T-helper 1 cell (primary cell): ENCODE results near the gene ANKRD36C.
A peak's percentile ranks its signal among the peaks of the same experiment; 100 is the strongest.
"Not testable (repeated sequence)": the region's sequence is repeated elsewhere in the genome, so short reads cannot be mapped to it uniquely, and the experiment has no call there.

Experiments
- DNase-seq, 5 donors: peaks; one replicate each; pipeline ENCODE4 v3.0.0-alpha.2; 2012 to 2020

ANKRD36C gene

DNA sequence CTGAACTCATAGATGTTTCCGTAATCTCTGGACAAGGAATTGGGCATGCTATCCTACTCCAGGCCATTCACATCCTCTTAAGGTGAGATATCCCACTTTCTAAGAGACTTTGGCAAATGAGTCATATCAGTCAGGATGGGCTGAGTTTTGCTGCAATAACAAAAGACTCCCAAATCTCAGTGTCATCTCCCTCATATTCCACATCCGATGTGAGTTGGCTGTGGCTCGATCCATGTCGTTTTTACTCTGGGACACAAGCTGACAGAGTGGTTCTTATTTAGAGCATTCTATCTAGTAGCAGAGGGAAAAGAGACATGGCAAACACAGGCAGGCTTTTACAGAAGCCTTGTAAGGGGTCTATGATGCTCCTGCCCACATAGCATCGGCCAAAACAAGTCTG, 14.6 kb upstream of the ANKRD36C start:
- DNase-seq = not testable (repeated sequence)

DNA sequence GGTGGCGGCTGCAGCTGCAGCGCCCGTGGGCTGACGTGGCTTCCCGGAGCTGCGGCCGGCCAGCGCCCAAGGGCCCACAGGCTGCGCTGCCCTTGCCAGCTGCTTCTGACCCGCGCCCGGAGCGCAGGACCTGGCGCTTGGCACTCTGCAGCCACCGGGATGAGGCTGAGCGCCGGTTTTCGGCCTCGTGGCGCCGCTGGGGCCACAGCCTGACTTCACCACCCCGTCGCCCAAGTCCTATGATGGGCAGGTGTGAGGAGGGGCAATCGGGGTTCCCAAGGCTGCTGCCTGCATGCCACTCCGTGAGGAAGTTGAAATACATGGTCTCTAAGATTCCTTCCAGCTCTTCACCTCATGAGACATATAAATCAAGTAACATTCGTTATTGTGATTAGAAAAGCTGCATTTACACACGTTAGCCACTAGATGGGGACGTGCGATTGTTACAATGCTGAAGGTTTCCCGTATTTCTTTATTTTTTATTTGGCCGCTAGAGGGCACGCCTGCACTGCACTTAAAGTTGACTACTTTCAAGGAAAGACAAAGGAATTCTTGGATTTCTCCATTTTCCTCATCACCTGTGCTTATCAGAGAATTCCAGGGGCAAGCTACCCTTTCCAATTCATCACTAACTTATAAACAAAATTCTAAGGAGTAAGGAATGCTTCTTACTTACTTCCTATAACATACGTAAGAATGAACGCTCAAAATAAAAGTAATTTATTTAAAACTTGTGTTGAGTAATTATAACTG, 1.1 kb upstream of the ANKRD36C start:
- DNase-seq = peak in 4 of 5 donors; percentile 9 to 56 (median 42)

DNA sequence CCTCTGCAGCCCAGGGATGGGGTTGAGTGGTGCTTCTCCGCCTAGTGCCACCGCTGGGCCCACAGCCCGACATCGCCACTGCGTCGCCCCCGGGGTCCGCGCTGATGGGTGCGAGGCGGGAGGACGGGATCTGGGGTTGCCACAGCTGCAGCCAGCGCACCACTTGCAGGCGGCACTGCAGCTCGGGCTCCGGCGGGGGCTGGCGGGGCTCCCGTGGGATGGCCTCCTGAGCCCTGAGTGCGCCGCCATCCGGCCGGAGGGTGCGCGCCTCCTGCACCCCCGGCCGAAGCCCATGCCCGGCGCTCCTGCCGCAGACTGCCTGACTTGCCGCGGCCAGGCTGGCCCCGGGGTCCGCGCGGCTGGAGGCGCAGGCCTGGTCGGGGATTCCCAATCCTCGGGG, 478 bp upstream of the ANKRD36C start:
- peak in 2 of 5 donors; percentile 9 to 17 for DNase-seq

DNA sequence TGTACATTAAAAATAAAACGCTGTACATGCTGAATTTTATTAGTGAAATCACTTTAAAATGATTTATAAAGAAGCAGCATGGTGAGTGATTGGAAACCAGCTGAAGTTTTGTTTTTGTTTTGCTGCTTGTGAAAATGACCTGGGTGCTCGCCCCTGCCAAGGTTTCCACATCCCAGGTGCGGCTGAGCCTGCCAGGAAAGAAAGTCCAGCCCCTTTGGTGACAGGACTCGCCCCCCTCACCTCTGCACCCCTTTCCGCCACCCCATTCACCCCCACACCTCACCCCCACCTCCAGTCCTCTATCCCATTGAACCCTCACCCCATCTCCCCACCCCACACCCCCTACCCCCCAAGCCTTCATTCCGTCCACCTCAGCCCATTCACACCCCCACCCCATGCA, 740 bp downstream of the ANKRD36C start:
- DNase-seq = not testable (repeated sequence)

GRCh38 chr2:95951662-95952061, 40.0 kb downstream of the ANKRD36C start:
- not testable (repeated sequence) for DNase-seq

DNA sequence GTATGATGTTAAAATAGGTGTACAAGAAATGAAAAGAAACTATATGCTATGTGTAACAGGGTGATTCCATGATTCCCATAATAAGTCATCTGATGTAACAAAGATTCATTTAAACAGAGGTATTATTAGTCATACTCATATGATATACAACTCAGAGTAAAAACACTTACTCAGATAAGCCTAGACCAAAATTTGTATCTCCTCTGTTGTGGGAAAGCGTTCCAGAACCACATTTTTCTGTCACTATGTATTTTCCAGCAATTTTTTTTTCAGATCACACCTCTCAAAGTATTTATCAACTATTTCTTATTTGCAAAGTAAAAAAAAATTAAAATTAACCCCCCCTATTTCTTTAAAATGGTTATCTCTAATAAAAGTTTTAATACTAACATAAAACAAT, 43.6 kb downstream of the ANKRD36C start:
- not testable (repeated sequence) for DNase-seq

- not testable (repeated sequence) for DNase-seq
Measured at GRCh38 chr2:95939947-95940346, 51.7 kb downstream of the ANKRD36C start.

- DNase-seq = not testable (repeated sequence)
Measured at GRCh38 chr2:95930740-95931139, 60.9 kb downstream of the ANKRD36C start.

GRCh38 chr2:95917007-95917406, 74.6 kb downstream of the ANKRD36C start:
- not testable (repeated sequence) for DNase-seq

DNA sequence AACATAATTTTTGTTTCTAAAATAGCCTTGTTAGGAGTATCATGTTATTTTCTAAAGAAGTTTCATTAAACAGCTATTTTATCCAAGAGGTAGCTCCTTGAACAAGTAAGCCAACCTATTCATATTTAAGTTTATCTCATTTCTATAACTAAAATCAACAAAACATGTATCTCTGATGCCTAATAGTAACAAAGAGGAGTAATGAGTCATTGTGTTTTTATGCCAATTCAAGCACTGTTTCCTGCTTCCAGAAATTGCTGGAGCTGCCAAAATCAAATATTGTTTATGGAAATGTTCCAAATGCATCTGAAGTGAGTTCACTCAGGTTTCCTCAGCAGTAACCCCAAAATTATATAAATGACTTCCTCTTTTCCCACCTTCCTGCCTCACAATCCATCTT, 76.5 kb downstream of the ANKRD36C start:
- DNase-seq = not testable (repeated sequence)

GRCh38 chr2:95911431-95911830, 80.2 kb downstream of the ANKRD36C start:
- not testable (repeated sequence) for DNase-seq

- DNase-seq = not testable (repeated sequence)
Measured at GRCh38 chr2:95894443-95894842, 97.2 kb downstream of the ANKRD36C start.

DNA sequence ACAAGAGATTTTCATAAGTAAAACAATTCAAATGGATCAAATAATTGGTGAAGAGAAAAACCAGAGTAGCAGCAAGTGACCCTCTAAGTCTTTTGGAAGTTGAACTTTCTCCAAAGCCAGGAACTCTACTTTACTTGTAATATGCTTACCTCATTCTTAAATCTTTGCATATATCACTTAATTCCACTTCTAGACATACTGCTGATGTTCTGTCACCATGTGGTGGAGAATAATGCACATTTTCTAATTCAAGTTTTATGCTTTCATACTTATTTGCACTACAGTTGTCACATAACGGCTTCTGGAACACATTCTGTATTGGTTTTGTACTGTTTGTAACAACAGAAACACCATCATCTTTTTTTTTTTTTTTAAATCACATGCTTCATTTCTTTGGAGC, 123.7 kb downstream of the ANKRD36C start:
- not testable (repeated sequence) for DNase-seq

DNA sequence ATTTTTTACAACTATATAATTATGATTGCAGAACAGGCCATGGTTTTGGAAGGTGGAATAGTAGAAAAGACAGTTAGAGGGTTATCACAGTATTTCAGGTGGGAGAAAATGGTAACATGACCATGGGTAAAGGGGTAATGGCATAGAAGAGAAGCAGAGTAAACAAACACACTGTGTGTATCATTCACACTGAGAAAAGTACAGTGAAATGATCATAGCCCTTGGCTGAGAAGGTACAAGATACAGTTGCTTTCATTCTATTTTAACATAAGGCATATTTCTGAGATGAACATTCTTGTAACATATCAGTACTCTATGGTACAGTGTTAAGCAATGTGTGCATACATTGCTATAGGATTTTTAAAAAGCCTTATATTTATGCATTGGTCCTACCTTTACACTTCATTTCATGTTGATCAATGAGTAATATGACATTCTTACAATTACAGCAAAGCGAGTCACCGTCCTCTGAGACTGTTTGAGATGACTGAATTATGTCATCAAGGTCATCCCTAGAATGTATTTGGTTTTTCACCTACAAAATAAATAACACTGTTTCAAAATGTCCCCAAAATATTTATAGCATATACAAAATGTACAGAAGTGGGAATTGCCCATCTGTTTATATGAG, 124.5 kb downstream of the ANKRD36C start:
- not testable (repeated sequence) for DNase-seq

DNA sequence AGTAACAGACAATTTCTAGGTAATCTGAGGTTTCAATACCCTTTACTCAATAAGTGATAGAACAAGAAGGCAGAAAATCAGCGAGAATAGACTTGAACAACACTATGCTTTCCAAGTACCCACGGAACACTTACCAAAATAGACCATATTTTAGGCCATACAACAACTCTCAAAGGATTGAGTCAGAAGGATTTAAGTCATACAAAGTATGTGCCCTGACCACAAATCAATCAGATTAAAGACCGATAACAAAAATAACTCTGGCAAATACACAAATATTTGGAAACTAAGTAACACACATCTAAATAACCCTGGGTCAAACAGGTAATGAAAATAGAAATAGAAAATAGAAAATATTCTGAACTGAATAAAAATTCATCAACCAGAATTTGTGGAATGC, 129.5 kb downstream of the ANKRD36C start:
- not testable (repeated sequence) for DNase-seq

- DNase-seq = no peak
Measured at GRCh38 chr2:95836151-95836550, 155.5 kb downstream of the ANKRD36C start.

GRCh38 chr2:95834077-95835013, 157.3 kb downstream of the ANKRD36C start:
- not testable (repeated sequence) for DNase-seq

DNA sequence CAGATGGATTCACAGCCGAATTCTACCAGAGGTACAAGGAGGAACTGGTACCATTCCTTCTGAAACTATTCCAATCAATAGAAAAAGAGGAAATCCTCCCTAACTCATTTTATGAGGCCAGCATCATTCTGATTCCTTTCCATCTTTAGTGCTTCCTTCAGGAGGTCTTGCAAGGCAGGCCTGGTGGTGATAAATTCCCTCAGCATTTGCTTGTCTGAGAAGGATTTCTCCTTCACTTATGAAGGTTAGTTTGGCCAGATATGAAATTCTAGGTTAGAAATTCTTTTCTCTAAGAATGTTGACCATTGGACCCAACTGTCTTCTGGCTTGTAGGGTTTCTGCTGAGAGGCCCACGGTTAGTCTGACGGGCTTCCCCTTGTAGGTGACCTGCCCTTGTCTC, 167.4 kb downstream of the ANKRD36C start:
- not testable (repeated sequence) for DNase-seq

DNA sequence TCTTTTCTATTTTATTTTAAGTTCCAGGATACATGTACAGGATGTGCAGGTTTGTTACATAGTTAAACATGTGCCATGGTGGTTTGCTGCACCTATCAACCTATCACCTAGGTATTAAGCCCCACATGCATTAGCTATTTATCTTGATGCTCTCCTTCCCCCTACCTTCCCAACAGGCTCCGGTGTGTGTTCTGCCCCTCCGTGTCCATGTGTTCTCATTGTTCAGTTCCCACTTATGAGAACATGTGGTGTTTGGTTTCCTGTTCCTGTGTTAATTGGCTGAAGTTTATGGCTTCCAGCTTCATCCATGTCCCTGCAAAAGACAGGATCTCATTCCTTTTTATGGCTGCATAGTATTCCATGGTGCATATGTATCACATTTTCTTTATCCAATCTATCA, 174.1 kb downstream of the ANKRD36C start:
- DNase-seq = not testable (repeated sequence)

DNA sequence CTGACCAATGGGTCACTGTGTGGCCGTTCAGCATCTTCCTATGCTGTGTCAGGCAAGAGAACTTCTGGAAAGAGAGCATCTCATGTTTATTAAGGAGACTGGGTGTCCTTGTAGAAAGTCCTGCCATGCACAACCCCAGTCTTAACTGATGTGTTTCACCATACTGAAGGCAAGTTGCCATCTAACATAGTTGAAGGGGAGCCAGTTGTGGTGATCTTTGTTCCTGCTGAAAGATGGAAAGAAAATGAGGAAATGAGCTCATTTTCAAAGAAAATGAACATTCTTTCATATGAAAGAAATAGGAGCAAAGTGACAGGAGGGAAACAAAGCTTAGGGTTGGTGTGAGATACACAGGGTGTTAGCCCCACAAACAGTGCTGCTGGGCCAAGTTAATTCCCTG, 178.3 kb downstream of the ANKRD36C start:
- DNase-seq = not testable (repeated sequence)

DNA sequence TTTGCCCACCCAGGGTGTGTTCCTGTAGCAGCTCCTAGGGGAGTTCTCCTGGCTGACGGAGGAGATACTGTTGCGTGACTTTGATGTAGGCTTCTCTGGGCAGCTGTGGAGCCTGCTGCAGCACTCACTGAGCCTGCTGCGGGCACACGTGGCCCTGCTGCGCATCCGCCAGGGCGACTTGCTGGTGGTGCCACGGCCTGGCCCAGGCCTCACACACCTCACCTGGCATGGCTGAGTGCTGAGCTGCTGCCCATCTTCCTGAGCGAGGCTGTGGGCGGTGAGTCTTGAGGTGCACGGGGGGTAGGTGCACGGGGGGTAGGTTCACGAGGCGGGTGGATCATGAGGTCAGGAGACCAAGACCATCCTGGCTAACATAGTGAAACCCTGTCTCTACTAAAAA, 191.7 kb downstream of the ANKRD36C start:
- no peak for DNase-seq

DNA sequence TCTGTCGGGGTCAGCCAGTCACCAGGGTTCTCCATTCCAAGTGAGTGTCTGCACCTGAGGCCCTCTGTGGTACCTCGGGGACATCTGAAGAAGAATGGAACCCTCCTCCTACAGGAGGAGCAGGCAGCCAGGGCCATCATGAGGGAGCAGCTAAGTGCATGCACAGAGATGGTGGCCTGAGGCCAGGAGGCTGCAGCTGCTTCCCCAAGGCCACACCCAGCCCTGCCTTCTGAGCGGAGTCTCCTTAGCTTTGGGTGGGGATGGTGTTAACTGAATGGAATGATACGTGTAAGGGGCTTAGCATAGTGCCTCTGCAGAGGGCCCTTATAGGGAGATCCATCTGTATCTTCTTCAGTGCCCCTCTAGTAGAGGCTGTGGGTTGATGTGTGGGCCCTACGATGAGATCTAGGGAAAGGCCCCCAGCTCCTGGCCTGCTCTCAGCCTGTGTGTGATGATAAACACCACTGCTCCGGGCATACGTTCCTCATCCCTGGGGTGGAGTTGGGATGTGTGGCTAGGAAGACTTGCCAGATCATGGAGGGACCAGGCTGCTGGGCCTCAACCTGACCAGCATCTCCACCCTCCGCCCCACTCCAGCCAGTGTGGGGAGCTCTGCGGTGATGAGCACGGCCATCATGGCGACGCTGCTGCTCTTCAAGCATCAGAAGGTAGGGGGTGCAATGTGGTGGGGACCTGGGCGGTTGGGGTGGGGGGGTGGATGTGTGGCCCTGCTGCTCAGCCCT, 192.3 kb downstream of the ANKRD36C start:
- DNase-seq = not testable (repeated sequence)
